Loucy (cell line): ENCODE data around the gene HCK.

ENCODE experiments used
- H2AFZ ChIP-seq: fragments of 200-600 bp; sonication (generic); 2 replicates; pipeline ENCODE4 v1.6.0; 2016; ENCODE audit warnings: antibody characterized with exemption, mild to moderate bottlenecking, low read length, moderate library complexity
- H3F3A ChIP-seq: fragments of 200-600 bp; 2 replicates; pipeline ENCODE4 v1.6.0; 2016; ENCODE audit warnings: antibody characterized with exemption, low read depth, mild to moderate bottlenecking
- H3K27me3 ChIP-seq: fragments of 200-600 bp; sonication (generic); 2 replicates; pipeline ENCODE4 v1.6.1; 2014; ENCODE audit warnings: low read length, mild to moderate bottlenecking; ENCODE audit not compliant: insufficient read depth, poor library complexity, severe bottlenecking
- H3K36me3 ChIP-seq: fragments of 200-600 bp; sonication (generic); 2 replicates; pipeline ENCODE4 v1.6.1; 2016; ENCODE audit warnings: low read length; ENCODE audit not compliant: insufficient read depth
- H3K4me1 ChIP-seq: fragments of 200-600 bp; sonication (generic); 2 replicates; pipeline ENCODE4 v1.5.1; 2014; ENCODE audit warnings: low read length, mild to moderate bottlenecking; ENCODE audit not compliant: insufficient read depth, poor library complexity, severe bottlenecking
- H3K4me2 ChIP-seq: fragments of 200-600 bp; sonication (generic); 2 replicates; pipeline ENCODE4 v1.6.0; 2014; ENCODE audit warnings: antibody characterized with exemption, low read length, low read depth, mild to moderate bottlenecking; ENCODE audit not compliant: poor library complexity, severe bottlenecking
- H3K4me3 ChIP-seq: fragments of 200-600 bp; sonication (generic); 2 replicates; pipeline ENCODE4 v1.5.1; 2014; ENCODE audit warnings: low read length, mild to moderate bottlenecking, mixed read lengths; ENCODE audit not compliant: poor library complexity, severe bottlenecking
- H3K79me2 ChIP-seq: fragments of 200-600 bp; sonication (generic); 2 replicates; pipeline ENCODE4 v1.6.1; 2014; ENCODE audit warnings: low read length; ENCODE audit not compliant: insufficient read depth
- H3K9ac ChIP-seq: fragments of 200-600 bp; sonication (generic); 2 replicates; pipeline ENCODE4 v1.6.0; 2014; ENCODE audit warnings: mild to moderate bottlenecking, low read depth, low read length, moderate library complexity; ENCODE audit not compliant: poor library complexity, severe bottlenecking
- H3K9me2 ChIP-seq: fragments of 200-600 bp; sonication (generic); replicated peaks from 2 replicates; pipeline ENCODE4 v1.6.1; 2016; ENCODE audit warnings: low read depth, low read length, mixed read lengths
- H3K9me3 ChIP-seq: fragments of 200-600 bp; sonication (generic); 2 replicates; pipeline ENCODE4 v1.6.1; 2014; ENCODE audit warnings: mild to moderate bottlenecking, antibody characterized with exemption, low read length, low read depth; ENCODE audit not compliant: insufficient read depth
- H4K20me1 ChIP-seq: fragments of 200-600 bp; sonication (generic); 2 replicates; pipeline ENCODE4 v1.6.0; 2014; ENCODE audit warnings: antibody characterized with exemption, low read length, mild to moderate bottlenecking; ENCODE audit not compliant: insufficient read depth, poor library complexity, severe bottlenecking
- EZH2phosphoT487 ChIP-seq: fragments of 200-600 bp; IDR thresholded peaks from 2 replicates; pipeline ENCODE4 v1.6.1; 2018; ENCODE audit warnings: antibody characterized with exemption, mild to moderate bottlenecking, moderate library complexity, borderline replicate concordance
- TF ChIP-seq, protein P1 (sequence below): fragments of 200-600 bp; sonication (generic); conservative IDR thresholded peaks from 2 replicates; pipeline ENCODE4 v1.5.1; 2014; ENCODE audit warnings: mild to moderate bottlenecking, antibody characterized with exemption, low read length

Gene HCK

DNA sequence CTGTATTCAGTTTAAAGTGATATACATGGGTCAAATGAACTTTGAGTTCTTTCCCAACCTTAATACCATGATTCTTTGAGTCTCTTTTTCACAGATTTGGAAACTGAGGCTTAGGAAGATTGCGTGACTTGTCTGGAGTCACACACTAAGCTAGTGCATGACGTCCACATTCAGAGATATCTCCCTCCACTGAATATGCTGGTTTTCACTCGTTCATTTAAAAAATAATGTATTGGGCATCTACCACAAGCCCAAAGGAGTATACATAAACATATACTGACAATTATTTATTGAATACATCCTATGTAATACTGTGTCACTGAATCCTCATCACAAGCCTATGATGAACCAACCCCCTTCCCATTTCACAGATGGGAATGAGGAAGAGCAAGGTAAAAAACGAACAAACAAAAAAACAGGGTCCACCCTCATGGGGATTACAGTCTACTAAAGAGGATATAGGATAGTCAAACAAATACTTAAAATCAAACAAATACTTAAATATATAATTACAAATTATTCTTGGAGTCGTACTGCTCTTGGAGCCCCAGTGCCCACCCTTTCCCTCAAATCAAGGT, 56.9 kb downstream of the HCK start:
- Histone ChIP-seq H3K36me3 (no peaks in the 10 kb centered on the region), H4K20me1 (peaks cover 17% of the 10 kb centered on the region), H3K79me2 (peaks cover 40% of the 10 kb centered on the region), H2AFZ (peak overlapping the region; percentile 83), H3F3A (no peaks in the 10 kb centered on the region), H3K9me3 (no peaks in the 10 kb centered on the region), H3K4me2 (peak overlapping the region; percentile 97), H3K9me2 (no peaks in the 10 kb centered on the region; the same call in 1 of the 2 replicates), H3K4me1 (peaks cover 24% of the 10 kb centered on the region), H3K27me3 (peaks cover 27% of the 10 kb centered on the region), H3K4me3 (peak overlapping the region; percentile 96), H3K9ac (no peak overlapping the region)
- no peak for TF ChIP-seq EZH2phosphoT487
- TF ChIP-seq, protein P1, sequence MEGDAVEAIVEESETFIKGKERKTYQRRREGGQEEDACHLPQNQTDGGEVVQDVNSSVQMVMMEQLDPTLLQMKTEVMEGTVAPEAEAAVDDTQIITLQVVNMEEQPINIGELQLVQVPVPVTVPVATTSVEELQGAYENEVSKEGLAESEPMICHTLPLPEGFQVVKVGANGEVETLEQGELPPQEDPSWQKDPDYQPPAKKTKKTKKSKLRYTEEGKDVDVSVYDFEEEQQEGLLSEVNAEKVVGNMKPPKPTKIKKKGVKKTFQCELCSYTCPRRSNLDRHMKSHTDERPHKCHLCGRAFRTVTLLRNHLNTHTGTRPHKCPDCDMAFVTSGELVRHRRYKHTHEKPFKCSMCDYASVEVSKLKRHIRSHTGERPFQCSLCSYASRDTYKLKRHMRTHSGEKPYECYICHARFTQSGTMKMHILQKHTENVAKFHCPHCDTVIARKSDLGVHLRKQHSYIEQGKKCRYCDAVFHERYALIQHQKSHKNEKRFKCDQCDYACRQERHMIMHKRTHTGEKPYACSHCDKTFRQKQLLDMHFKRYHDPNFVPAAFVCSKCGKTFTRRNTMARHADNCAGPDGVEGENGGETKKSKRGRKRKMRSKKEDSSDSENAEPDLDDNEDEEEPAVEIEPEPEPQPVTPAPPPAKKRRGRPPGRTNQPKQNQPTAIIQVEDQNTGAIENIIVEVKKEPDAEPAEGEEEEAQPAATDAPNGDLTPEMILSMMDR: no peak

DNA sequence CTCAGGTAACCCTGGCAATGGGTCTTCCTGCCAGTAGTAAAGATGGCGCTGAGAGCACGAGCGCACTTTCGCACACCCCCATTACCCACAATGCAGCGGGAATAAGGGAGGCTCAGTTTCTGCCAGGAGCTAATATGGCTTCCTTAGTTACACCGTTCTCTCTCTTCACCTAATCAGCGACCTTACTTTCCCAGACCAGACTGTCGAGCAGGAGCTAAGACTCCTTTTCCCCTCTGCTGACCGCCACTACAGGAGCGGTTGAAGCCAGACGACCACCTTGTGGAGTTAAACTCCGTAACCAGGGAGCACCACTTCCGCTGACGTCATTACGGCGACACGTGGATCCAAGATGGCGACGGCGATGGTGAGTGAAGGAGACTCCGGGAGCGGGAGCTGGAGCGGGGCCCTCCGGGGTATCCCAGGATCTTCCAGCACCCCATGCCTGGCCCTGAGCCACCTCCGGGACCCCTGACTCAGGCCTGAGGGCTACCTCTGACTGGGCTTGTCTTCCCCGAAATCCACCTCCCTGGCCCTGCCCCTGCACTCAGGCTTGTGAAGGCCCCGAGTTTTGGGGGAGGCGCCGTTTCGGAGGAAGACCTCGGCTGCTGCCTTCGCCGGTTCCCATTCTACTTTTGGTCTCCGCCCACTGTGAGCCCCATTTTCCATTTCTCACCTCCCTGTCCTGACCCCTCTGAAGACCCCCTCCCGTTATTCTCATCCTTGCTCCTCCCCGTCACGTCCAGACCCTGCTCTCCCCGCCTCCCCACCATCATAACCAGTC, 57.5 kb downstream of the HCK start, which contains the start of gene TM9SF4:
Gene TM9SF4, plus strand, starts transcription at position 323 of the 781 bp plus-strand sequence. Its CDS starts 27 bp downstream, at position 350.
- Histone ChIP-seq H4K20me1 (peaks cover 18% of the 10 kb centered on the region), H3K9me3 (no peaks in the 10 kb centered on the region), H3K4me3 (peak within 1 kb of the TSS; percentile 96), H3K27me3 (peaks cover 25% of the 10 kb centered on the region), H3K4me2 (peak within 1 kb of the TSS; percentile 97), H3K9me2 (no peaks in the 10 kb centered on the region; the same call in 1 of the 2 replicates), H3K79me2 (peaks cover 46% of the 10 kb centered on the region), H3K9ac (peak within 1 kb of the TSS; percentile 93), H3F3A (no peaks in the 10 kb centered on the region), H2AFZ (peak within 1 kb of the TSS; percentile 96), H3K36me3 (no peaks in the 10 kb centered on the region), H3K4me1 (peaks cover 24% of the 10 kb centered on the region)
- TF ChIP-seq, protein P1: no peak
- TF ChIP-seq EZH2phosphoT487: no peak

DNA sequence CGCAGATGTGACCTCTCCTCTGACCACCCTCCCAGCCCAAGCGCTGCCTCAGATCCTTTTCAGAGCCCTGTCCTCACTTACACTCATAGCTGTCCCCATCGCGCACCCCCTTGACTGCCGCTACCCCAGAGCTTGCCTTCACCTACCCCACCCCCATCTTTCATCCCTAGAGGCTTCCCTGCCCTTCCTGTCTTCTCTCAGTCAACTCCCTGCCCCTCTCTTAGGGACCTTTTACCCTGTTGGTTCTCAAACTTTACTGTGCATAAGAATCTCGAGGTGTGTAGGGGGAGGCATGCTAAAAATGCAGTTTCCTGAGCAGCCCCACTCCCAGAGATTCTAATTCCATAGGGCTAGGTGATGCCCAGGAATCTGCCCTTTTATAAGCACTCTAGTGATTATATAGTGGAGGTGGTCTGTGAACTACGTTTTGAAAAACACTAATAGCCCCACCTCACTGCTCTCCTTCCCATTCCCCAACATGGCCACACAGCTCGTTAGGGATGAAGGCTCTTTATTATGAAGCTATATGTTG, 58.2 kb downstream of the HCK start:
- peak overlapping the region; percentile 93 for H3K9ac ChIP-seq
- H3K4me1 ChIP-seq: peaks cover 28% of the 10 kb centered on the region
- H3K79me2 ChIP-seq: peaks cover 53% of the 10 kb centered on the region
- H3K4me3 ChIP-seq: peak overlapping the region; percentile 96
- peaks cover 20% of the 10 kb centered on the region for H4K20me1 ChIP-seq
- peak overlapping the region; percentile 97 for H3K4me2 ChIP-seq
- H3K9me3 ChIP-seq: no peaks in the 10 kb centered on the region
- H3K9me2 ChIP-seq: no peaks in the 10 kb centered on the region; the same call in 1 of the 2 replicates
- no peaks in the 10 kb centered on the region for H3F3A ChIP-seq
- peaks cover 19% of the 10 kb centered on the region for H3K27me3 ChIP-seq
- peak overlapping the region; percentile 96 for H2AFZ ChIP-seq
- H3K36me3 ChIP-seq: no peaks in the 10 kb centered on the region
- TF ChIP-seq, protein P1: no peak
